ENCODE measurements around the gene DAPK3.

DNA sequence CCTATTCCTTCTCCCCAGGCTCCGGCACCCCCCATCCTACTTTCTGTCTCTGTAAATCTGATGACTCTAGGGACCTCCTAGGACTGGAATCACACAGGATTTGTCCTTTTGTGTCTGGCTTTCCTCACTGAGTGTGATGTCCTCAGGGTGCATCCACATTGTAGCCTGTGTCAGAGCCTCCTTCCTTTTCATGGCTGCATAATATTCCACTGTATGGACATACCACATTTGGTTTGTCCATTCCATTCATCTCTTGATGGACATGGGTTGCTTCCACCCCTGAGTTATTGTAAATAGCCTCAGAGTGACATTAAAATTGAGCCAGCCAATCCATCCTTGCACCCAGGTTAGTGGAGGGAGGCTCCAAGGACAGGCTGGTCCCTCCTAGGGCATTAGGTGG lies 60.8 kb downstream of the DAPK3 start:
- TF ChIP-seq, protein P1, sequence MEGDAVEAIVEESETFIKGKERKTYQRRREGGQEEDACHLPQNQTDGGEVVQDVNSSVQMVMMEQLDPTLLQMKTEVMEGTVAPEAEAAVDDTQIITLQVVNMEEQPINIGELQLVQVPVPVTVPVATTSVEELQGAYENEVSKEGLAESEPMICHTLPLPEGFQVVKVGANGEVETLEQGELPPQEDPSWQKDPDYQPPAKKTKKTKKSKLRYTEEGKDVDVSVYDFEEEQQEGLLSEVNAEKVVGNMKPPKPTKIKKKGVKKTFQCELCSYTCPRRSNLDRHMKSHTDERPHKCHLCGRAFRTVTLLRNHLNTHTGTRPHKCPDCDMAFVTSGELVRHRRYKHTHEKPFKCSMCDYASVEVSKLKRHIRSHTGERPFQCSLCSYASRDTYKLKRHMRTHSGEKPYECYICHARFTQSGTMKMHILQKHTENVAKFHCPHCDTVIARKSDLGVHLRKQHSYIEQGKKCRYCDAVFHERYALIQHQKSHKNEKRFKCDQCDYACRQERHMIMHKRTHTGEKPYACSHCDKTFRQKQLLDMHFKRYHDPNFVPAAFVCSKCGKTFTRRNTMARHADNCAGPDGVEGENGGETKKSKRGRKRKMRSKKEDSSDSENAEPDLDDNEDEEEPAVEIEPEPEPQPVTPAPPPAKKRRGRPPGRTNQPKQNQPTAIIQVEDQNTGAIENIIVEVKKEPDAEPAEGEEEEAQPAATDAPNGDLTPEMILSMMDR (IDR thresholded peaks at IDR 0.05): no peak
- no peak for TF ChIP-seq POLR2A (IDR thresholded peaks at IDR 0.05)
